GM23248 (cell line): ENCODE data around the gene DLG4. TPM values are rescaled to one million over a fixed set of nuclear protein-coding genes. Genes with fewer than 3 reads are reported as not detected.

Experiments used
- DNase-seq: peaks from one replicate; pipeline ENCODE4 v3.0.0-alpha.2; 2015
- H2AFZ ChIP-seq: fragments of 200-600 bp; sonication (generic); 2 replicates; pipeline ENCODE4 v1.6.1; 2016; ENCODE audit warnings: antibody characterized with exemption
- H3F3A ChIP-seq: fragments of 200-600 bp; sonication (generic); 2 replicates; pipeline ENCODE4 v1.6.1; 2016; ENCODE audit warnings: mild to moderate bottlenecking, antibody characterized with exemption, mixed run types; ENCODE audit not compliant: insufficient read depth
- H3K27ac ChIP-seq: fragments of 200-600 bp; sonication (generic); 2 replicates; pipeline ENCODE4 v1.5.1; 2016; ENCODE audit warnings: mild to moderate bottlenecking
- H3K27me3 ChIP-seq: fragments of 200-600 bp; sonication (generic); replicated peaks from 2 replicates; pipeline ENCODE4 v1.6.1; 2016; ENCODE audit warnings: mild to moderate bottlenecking; ENCODE audit not compliant: insufficient read depth
- H3K36me3 ChIP-seq: fragments of 200-600 bp; sonication (generic); 2 replicates; pipeline ENCODE4 v1.6.1; 2016; ENCODE audit warnings: low read depth, mild to moderate bottlenecking
- H3K4me1 ChIP-seq: fragments of 200-600 bp; sonication (generic); 2 replicates; pipeline ENCODE4 v1.6.1; 2016; ENCODE audit warnings: mild to moderate bottlenecking; ENCODE audit not compliant: insufficient read depth
- H3K4me2 ChIP-seq: fragments of 200-600 bp; sonication (generic); one replicate; pipeline ENCODE4 v1.6.1; 2016; ENCODE audit warnings: mild to moderate bottlenecking; ENCODE audit not compliant: unreplicated experiment
- H3K4me3 ChIP-seq: fragments of 200-600 bp; sonication (generic); 2 replicates; pipeline ENCODE4 v1.5.1; 2016; ENCODE audit warnings: mild to moderate bottlenecking
- H3K79me2 ChIP-seq: fragments of 200-600 bp; sonication (generic); 2 replicates; pipeline ENCODE4 v1.6.1; 2016; ENCODE audit warnings: mild to moderate bottlenecking; ENCODE audit not compliant: insufficient read depth
- H3K9ac ChIP-seq: fragments of 200-600 bp; sonication (generic); 2 replicates; pipeline ENCODE4 v1.6.1; 2016; ENCODE audit warnings: mild to moderate bottlenecking
- H3K9me2 ChIP-seq: fragments of 200-600 bp; sonication (generic); 2 replicates; pipeline ENCODE4 v1.6.1; 2016; ENCODE audit warnings: mixed run types, mild to moderate bottlenecking, moderate library complexity; ENCODE audit not compliant: insufficient read depth
- H3K9me3 ChIP-seq: fragments of 200-600 bp; sonication (generic); one replicate; pipeline ENCODE4 v1.6.1; 2017; ENCODE audit warnings: low read depth
- H4K20me1 ChIP-seq: fragments of 200-600 bp; sonication (generic); 2 replicates; pipeline ENCODE4 v1.6.0; 2016; ENCODE audit not compliant: insufficient read depth
- EZH2 ChIP-seq: fragments of 200-600 bp; sonication (generic); IDR thresholded peaks from 2 replicates; pipeline ENCODE4 v1.6.1; 2018; ENCODE audit warnings: antibody characterized with exemption, mild to moderate bottlenecking; ENCODE audit not compliant: insufficient read depth, poor library complexity, severe bottlenecking
- EZH2phosphoT487 ChIP-seq: fragments of 200-600 bp; sonication (generic); IDR thresholded peaks from 2 replicates; pipeline ENCODE4 v1.6.1; 2018; ENCODE audit warnings: antibody characterized with exemption, moderate library complexity, mild to moderate bottlenecking, low read depth; ENCODE audit not compliant: insufficient read depth
- WGBS, 2 experiments: methylation state at CpG; one replicate each; pipeline ENCODE4 v1.1.6; 2015 to 2017; ENCODE audit warnings: low lambda C conversion rate in 2 of 2, low coverage in 1 of 2; ENCODE audit errors: missing lambda C conversion rate in 2 of 2; 5-methylcytosine and 5-hydroxymethylcytosine counted together
- in situ Hi-C: fragments of 300-500 bp; cut with MboI; formaldehyde crosslinking; loops from 2 replicates; pipeline ENCODE4 v1.15.0; 2020
- polyA plus RNA-seq: library from polyadenylated mRNA; unstranded; fragments of >200 nt; fragmentation: Nextera tagmentation; extraction: Ambion mirVana; gene quantifications from 2 replicates; pipeline ENCODE4 v1.2.1, GENCODE V29; 2016
- total RNA-seq: library from RNA; depleted of rRNA; stranded (reverse); fragments of >200 nt; shearing (Covaris generic); gene quantifications from 2 replicates; pipeline ENCODE4 v1.2.3, GENCODE V29; 2014

DLG4 gene
- total and polyA plus RNA-seq, 2 experiments from 2014 or later: 1.3 to 13.1 TPM

DNA sequence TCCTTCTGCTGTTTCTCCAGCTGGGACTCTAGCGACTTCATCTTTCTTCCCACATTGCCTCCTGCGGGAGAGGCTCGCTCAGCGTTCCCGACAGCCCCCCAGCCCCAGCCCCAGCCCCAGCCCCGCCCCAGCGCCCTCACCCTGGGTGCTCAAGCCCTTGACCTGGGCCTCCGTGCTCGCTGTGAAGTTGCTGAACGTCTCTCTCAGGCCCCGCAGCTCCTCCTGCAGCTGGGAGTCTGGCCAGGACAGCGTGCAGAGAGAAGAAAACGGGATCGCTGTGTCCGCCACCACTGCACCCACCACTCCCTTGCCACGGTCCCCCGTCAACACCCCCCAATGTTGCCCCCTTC, 42.8 kb downstream of the DLG4 start:
- in situ Hi-C loops: no loop called here
- Histone ChIP-seq H3K9ac (no peak overlapping the region), H3K27me3 (no peaks in the 10 kb centered on the region), H4K20me1 (no peaks in the 10 kb centered on the region), H3K36me3 (no peaks in the 10 kb centered on the region), H3K9me2 (no peaks in the 10 kb centered on the region), H3F3A (no peaks in the 10 kb centered on the region), H3K27ac (no peak overlapping the region), H3K9me3 (no peaks in the 10 kb centered on the region), H3K4me1 (0 out of 2 replicates have a peak, but pooled peaks cover 5% of the 10 kb centered on the region), H3K4me3 (peak overlapping the region; percentile 72; the same call in 1 of the 2 replicates), H3K4me2 (peak overlapping the region; percentile 93), H3K79me2 (no peaks in the 10 kb centered on the region), H2AFZ (peak overlapping the region; percentile 84; the same call in 1 of the 2 replicates)
- 2 to 3% methylated on average over 6 to 17 of the region's 17 CpGs for WGBS, 2 experiments
- TF ChIP-seq EZH2phosphoT487 (no peak), EZH2 (no peak)
- DNase-seq: peak; percentile 52

DNA sequence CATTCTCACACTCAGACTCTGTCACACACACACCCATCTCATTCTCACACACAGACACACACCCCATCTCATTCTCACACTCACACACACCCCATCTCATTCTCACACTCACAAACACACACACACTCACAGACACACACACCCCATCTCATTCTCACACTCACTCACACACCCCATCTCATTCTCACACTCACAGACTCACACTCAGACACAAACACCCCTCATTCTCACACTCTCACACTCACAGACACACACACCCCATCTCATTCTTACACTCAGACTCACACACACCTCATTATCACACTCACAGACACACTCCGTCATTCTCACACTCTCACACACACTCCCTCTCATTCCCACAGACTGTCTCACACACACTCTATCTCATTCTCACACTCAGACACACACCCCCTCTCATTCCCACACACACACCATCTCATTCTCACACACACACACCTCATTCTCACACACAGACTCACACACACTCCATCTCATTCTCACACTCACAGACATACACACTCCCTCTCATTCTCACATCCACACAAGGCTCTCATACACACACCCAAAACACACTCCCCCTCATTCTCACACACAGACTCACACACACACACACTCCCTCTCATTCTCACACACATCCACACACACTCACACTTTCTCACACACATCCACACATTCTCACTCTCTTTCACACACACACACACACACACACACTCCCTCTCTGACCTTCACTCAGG, 43.4 kb downstream of the DLG4 start:
- H3K27me3 ChIP-seq: no peaks in the 10 kb centered on the region
- in situ Hi-C loops: no loop called here

DNA sequence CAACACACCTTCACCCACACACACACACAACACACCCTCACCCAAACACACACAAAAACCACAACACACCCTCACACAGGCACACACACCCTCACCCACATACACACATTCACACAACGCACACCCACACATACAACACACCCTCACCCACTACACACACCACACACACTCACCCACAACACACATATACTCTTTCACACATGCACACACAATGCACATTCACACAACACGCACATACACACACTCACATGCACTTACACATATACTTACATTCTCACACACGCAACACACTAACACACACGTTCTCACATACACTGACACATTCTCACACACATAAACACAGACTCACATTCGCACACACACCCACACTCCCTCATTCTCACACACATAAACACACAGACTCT, 44.3 kb downstream of the DLG4 start:
- Histone ChIP-seq H3F3A (no peaks in the 10 kb centered on the region), H3K79me2 (no peaks in the 10 kb centered on the region), H2AFZ (no peak overlapping the region), H3K36me3 (no peaks in the 10 kb centered on the region), H3K27ac (no peak overlapping the region), H4K20me1 (no peaks in the 10 kb centered on the region), H3K9me2 (no peaks in the 10 kb centered on the region), H3K4me3 (no peak overlapping the region), H3K4me1 (0 out of 2 replicates have a peak, but pooled peaks cover 5% of the 10 kb centered on the region), H3K9ac (no peak overlapping the region), H3K4me2 (no peak overlapping the region), H3K9me3 (no peaks in the 10 kb centered on the region), H3K27me3 (no peaks in the 10 kb centered on the region)
- in situ Hi-C loops: no loop called here
- WGBS, 2 experiments: 61 to 79% methylated on average over 5 of the region's 5 CpGs
- no peak for DNase-seq
- TF ChIP-seq EZH2phosphoT487 (no peak), EZH2 (no peak)

More for the DNA sequence above, 43.4 kb downstream of the DLG4 start:
- Histone ChIP-seq H2AFZ (no peak overlapping the region), H3K4me1 (0 out of 2 replicates have a peak, but pooled peaks cover 5% of the 10 kb centered on the region), H3K9ac (no peak overlapping the region), H4K20me1 (no peaks in the 10 kb centered on the region), H3K27ac (no peak overlapping the region), H3F3A (no peaks in the 10 kb centered on the region), H3K79me2 (no peaks in the 10 kb centered on the region), H3K36me3 (no peaks in the 10 kb centered on the region), H3K4me2 (no peak overlapping the region), H3K9me2 (no peaks in the 10 kb centered on the region), H3K4me3 (no peak overlapping the region), H3K9me3 (no peaks in the 10 kb centered on the region)
- no peak for DNase-seq
- WGBS, 2 experiments: 85 to 89% methylated on average over 1 of the region's 1 CpG
- no peak for TF ChIP-seq EZH2
- TF ChIP-seq EZH2phosphoT487: no peak

DNA sequence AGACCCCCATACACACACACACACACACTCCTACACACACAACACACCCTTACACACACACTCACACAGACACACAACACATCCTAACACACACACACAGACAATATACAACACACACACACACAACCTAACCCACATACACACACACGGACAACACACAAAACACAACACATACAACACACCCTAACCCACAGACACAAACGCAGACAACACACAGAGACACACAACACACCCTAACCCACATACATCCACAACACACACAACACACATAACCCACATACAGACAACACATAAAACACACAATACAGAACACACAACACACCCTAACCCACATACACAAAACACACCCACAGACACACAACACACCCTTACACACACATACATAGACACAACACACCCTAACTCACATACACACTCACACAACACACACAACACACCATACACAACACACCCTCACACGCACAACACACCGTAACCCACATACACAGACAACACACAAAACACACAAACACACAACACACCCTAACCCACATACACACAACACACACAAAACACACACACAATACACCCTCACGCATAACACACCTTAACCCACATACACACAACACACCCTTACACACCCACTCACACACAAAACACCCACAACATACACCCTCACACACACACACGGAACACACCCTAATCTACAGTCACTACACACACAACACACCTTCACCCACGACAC, 44.9 kb downstream of the DLG4 start:
- no peak overlapping the region for H3K9ac ChIP-seq
- no peaks in the 10 kb centered on the region for H3K9me3 ChIP-seq
- H3K9me2 ChIP-seq: no peaks in the 10 kb centered on the region
- in situ Hi-C loops: no loop called here
- no peak for TF ChIP-seq EZH2phosphoT487
- no peak for TF ChIP-seq EZH2
- no peaks in the 10 kb centered on the region for H3K79me2 ChIP-seq
- no peaks in the 10 kb centered on the region for H4K20me1 ChIP-seq
- WGBS, 2 experiments: 74 to 82% methylated on average over 5 to 7 of the region's 7 CpGs
- no peak for DNase-seq
- no peak overlapping the region for H3K4me3 ChIP-seq
- no peak overlapping the region for H3K27ac ChIP-seq
- 0 out of 2 replicates have a peak, but pooled peaks cover 5% of the 10 kb centered on the region for H3K4me1 ChIP-seq
- H3K27me3 ChIP-seq: no peaks in the 10 kb centered on the region
- no peaks in the 10 kb centered on the region for H3K36me3 ChIP-seq
- no peaks in the 10 kb centered on the region for H3F3A ChIP-seq
- no peak overlapping the region for H3K4me2 ChIP-seq
- H2AFZ ChIP-seq: no peak overlapping the region
